GM12865 (cell line): Measurements from ENCODE around the gene ESYT2.

ENCODE experiments used
- DNase-seq: peaks from one replicate; pipeline ENCODE4 v3.0.0; 2010; ENCODE audit warnings: low read depth
- H3K4me3 ChIP-seq: 2 replicates; pipeline ENCODE4 v1.5.1; 2011; ENCODE audit warnings: mild to moderate bottlenecking, low read depth, low read length, control low read depth
- TF ChIP-seq, protein P1 (sequence below): IDR thresholded peaks from 2 replicates; pipeline ENCODE4 v1.5.1; 2011; ENCODE audit warnings: low read length, control low read depth, low read depth, inconsistent platforms; ENCODE audit not compliant: insufficient read depth; ENCODE audit errors: missing control alignments

The ESYT2 gene

GRCh38 chr7:158796667-158797066 is 32.6 kb downstream of the ESYT2 start:
- TF ChIP-seq, protein P1, sequence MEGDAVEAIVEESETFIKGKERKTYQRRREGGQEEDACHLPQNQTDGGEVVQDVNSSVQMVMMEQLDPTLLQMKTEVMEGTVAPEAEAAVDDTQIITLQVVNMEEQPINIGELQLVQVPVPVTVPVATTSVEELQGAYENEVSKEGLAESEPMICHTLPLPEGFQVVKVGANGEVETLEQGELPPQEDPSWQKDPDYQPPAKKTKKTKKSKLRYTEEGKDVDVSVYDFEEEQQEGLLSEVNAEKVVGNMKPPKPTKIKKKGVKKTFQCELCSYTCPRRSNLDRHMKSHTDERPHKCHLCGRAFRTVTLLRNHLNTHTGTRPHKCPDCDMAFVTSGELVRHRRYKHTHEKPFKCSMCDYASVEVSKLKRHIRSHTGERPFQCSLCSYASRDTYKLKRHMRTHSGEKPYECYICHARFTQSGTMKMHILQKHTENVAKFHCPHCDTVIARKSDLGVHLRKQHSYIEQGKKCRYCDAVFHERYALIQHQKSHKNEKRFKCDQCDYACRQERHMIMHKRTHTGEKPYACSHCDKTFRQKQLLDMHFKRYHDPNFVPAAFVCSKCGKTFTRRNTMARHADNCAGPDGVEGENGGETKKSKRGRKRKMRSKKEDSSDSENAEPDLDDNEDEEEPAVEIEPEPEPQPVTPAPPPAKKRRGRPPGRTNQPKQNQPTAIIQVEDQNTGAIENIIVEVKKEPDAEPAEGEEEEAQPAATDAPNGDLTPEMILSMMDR, result no peak
- DNase-seq, result no peak
- H3K4me3 ChIP-seq, result no peak overlapping the region

DNA sequence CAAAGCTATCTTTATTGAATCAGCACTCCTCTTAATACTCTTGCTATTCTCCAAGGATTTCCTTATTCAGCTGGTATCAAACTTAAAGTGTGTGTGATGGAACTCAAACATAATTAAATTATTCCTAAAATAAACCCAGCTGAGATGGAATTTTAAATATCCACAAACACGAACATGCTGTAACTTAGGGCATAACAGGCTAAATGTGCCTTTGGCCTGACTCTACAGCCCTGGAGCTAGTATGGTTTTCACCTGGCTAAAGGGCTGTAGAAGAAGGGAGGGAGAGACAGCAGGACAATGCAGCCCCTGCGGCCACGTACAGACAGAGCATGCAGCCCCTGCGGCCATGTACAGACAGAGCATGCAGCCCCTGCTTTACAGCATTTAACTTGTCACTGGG is 34.0 kb downstream of the ESYT2 start:
- TF ChIP-seq, protein P1, result no peak

DNA sequence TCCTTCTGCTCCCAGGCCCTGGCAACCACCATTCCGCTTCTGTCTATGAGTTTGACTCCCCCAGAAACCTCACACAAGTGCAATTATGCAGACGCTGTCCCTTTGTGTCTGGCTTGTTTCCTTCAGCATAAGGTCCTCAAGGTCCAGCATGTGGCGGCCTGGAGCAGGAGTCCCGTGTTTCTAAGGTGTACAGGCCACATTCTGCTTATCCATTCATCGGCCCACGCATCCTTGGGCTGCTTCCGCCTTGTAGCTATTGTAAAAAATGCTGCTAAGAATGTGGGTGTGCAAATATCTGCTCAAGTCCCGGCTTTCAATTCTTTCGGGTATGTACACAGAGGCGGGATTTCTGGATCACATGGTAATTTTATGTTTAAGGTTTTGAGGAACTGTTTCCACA is 38.2 kb downstream of the ESYT2 start:
- TF ChIP-seq, protein P1, result no peak
- no peak for DNase-seq
- H3K4me3 ChIP-seq, result no peak overlapping the region

More for the DNA sequence above, 34.0 kb downstream of the ESYT2 start:
- no peak for DNase-seq
- H3K4me3 ChIP-seq, result no peak overlapping the region

DNA sequence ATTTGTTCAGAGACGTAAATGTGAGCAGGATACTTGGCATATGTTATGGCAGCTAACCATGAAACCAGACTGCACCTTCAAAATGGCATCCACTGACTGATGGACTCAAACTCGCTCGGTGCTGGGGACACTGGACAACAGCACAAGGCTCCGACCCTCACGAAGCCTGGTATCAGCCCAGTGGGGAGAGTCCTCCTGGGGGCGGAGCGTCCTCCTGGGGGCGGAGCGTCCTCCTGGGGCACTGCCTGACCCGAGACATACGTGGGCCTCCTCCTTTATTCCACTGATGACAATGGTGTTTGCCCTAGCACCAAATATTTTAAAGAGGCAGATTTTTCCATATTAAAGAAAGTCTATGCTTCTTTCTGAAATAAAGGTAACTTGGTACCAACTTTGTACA is 39.5 kb downstream of the ESYT2 start:
- TF ChIP-seq, protein P1, result no peak
- H3K4me3 ChIP-seq, result no peak overlapping the region
- no peak for DNase-seq

- TF ChIP-seq, protein P1, result no peak
- H3K4me3 ChIP-seq, result no peak overlapping the region
- no peak for DNase-seq
These were observed 42.4 kb downstream of the ESYT2 start for GRCh38 chr7:158786898-158787297.

DNA sequence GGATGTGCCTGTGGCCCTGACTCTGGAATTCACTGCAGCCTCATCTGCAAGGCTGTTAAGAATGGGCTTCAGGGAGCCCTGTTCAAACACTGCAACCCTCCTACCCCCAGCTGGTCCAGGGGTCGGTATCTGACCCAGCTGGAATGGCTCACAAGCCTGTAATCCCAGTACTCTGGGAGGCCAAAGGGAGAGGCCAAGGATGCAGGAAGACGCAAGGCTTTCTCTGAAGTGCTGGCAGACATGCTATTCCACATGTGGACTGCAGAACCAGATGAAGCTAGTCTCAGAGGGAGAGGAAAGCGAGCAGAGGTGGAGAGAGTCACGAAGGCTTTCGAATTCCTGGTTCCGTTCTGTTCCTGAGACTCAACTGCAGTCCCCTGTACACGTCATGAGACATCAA is 45.0 kb downstream of the ESYT2 start:
- TF ChIP-seq, protein P1, result no peak

DNA sequence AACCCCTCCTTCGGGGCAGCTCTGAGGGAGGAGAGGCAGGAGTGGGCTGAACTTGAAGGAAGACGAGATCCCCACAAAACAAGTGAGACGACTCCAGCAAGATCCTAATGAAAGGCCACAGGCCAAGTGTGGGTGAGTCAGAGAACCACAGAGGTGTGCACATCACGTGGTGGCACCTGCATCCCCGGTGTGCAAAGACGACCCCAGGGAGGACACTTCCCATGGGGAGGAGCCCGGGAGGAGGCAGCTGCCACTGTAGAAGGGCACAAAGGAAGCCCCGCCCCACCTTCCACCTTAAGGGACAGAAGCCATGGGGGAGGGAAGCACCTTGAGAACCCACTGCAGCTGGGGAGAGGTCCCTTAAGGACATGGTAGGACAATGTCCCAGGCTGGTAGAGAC is 45.7 kb downstream of the ESYT2 start:
- no peak overlapping the region for H3K4me3 ChIP-seq
- TF ChIP-seq, protein P1, result no peak
- no peak for DNase-seq

More for the DNA sequence above, 45.0 kb downstream of the ESYT2 start:
- no peak overlapping the region for H3K4me3 ChIP-seq
- DNase-seq, result no peak
